GM23338 (cell line): Measurements from ENCODE around the gene SHANK2. TPM values are rescaled to one million over a fixed set of nuclear protein-coding genes. Genes with fewer than 3 reads are reported as not detected.
A peak's percentile ranks its signal among the peaks of the same experiment; 100 is the strongest.

ENCODE experiments used
- ATAC-seq: fragments of 200-7000 bp; cut with Tn5 transposase; 3 replicates; pipeline ENCODE4 v1.9.1; 2020
- DNase-seq: peaks from one replicate; pipeline ENCODE4 v3.0.0-alpha.2; 2015; ENCODE audit warnings: low spot score
- H2AFZ ChIP-seq: fragments of 200-600 bp; sonication (generic); 2 replicates; pipeline ENCODE4 v1.8.0; 2016; ENCODE audit warnings: antibody characterized with exemption, mild to moderate bottlenecking, moderate library complexity
- H3F3A ChIP-seq: fragments of 200-600 bp; sonication (generic); replicated peaks from 2 replicates; pipeline ENCODE4 v1.8.0; 2017; ENCODE audit warnings: antibody characterized with exemption, mixed run types, low read depth
- H3K27ac ChIP-seq: fragments of 200-600 bp; sonication (generic); 2 replicates; pipeline ENCODE4 v1.6.1; 2016; ENCODE audit warnings: low read depth
- H3K27me3 ChIP-seq: fragments of 200-600 bp; sonication (generic); 2 replicates; pipeline ENCODE4 v1.8.0; 2016; ENCODE audit warnings: mild to moderate bottlenecking, mixed run types, moderate library complexity; ENCODE audit not compliant: insufficient read depth
- H3K36me3 ChIP-seq: fragments of 200-600 bp; sonication (generic); 2 replicates; pipeline ENCODE4 v1.8.0; 2016; ENCODE audit warnings: mild to moderate bottlenecking; ENCODE audit not compliant: insufficient read depth
- H3K4me1 ChIP-seq: fragments of 200-600 bp; sonication (generic); 2 replicates; pipeline ENCODE4 v1.8.0; 2016; ENCODE audit warnings: mild to moderate bottlenecking, moderate library complexity; ENCODE audit not compliant: insufficient read depth
- H3K4me2 ChIP-seq: fragments of 200-600 bp; sonication (generic); 2 replicates; pipeline ENCODE4 v1.7.1; 2017; ENCODE audit warnings: mixed run types
- H3K4me3 ChIP-seq: fragments of 200-600 bp; sonication (generic); 2 replicates; pipeline ENCODE4 v1.6.1; 2016; ENCODE audit warnings: mixed run types
- H3K79me2 ChIP-seq: fragments of 200-600 bp; sonication (generic); replicated peaks from 2 replicates; pipeline ENCODE4 v1.8.0; 2017; ENCODE audit warnings: mild to moderate bottlenecking; ENCODE audit not compliant: insufficient read depth
- H3K9me2 ChIP-seq: fragments of 200-600 bp; sonication (generic); 2 replicates; pipeline ENCODE4 v1.8.0; 2017; ENCODE audit not compliant: insufficient read depth
- H4K20me1 ChIP-seq: fragments of 200-600 bp; sonication (generic); replicated peaks from 2 replicates; pipeline ENCODE4 v1.8.0; 2017; ENCODE audit warnings: mild to moderate bottlenecking; ENCODE audit not compliant: insufficient read depth
- H3K27ac Mint-ChIP-seq: 2 replicates; pipeline ENCODE4 v1.8.0; 2020; ENCODE audit warnings: inconsistent platforms, mild to moderate bottlenecking, moderate library complexity, mixed read lengths
- H3K27me3 Mint-ChIP-seq: 3 replicates; pipeline ENCODE4 v1.8.0; 2022; ENCODE audit warnings: low read depth, mild to moderate bottlenecking, moderate library complexity, mixed read lengths, inconsistent platforms; ENCODE audit not compliant: insufficient read depth, poor library complexity
- H3K36me3 Mint-ChIP-seq: 3 replicates; pipeline ENCODE4 v1.8.0; 2021; ENCODE audit warnings: low read depth, mild to moderate bottlenecking, inconsistent platforms, moderate library complexity, mixed read lengths
- H3K4me1 Mint-ChIP-seq: 3 replicates; pipeline ENCODE4 v1.8.0; 2020; ENCODE audit warnings: mild to moderate bottlenecking, inconsistent platforms, mixed read lengths
- H3K4me3 Mint-ChIP-seq: 3 replicates; pipeline ENCODE4 v1.8.0; 2021; ENCODE audit warnings: moderate library complexity, mild to moderate bottlenecking, inconsistent platforms, mixed read lengths
- H3K9me3 Mint-ChIP-seq: 3 replicates; pipeline ENCODE4 v1.8.0; 2020; ENCODE audit warnings: moderate library complexity, mild to moderate bottlenecking, inconsistent platforms, mixed read lengths
- CREB1 ChIP-seq: fragments of 250-450 bp; sonication (Bioruptor Pico); IDR thresholded peaks from 2 replicates; pipeline ENCODE4 v1.5.0; 2020; ENCODE audit warnings: low read depth, mild to moderate bottlenecking, moderate library complexity
- CTCF ChIP-seq, 2 experiments: fragments of 200-600 bp in 1 of 2; sonication (generic) in 1 of 2; conservative IDR thresholded peaks; 2 replicates each; pipeline versions ENCODE4 v1.5.1 to v1.6.1; 2016 to 2017; ENCODE audit warnings: antibody characterized with exemption in 2 of 2, low read depth in 2 of 2, mild to moderate bottlenecking in 2 of 2, moderate library complexity in 1 of 2
- ETS1 ChIP-seq: IDR thresholded peaks from 2 replicates; pipeline ENCODE4 v1.6.1; 2016; ENCODE audit warnings: antibody characterized with exemption
- EZH2 ChIP-seq: fragments of 200-600 bp; sonication (generic); IDR thresholded peaks from one replicate; pipeline ENCODE4 v1.8.0; 2017; ENCODE audit warnings: antibody characterized with exemption, mild to moderate bottlenecking, low read depth; ENCODE audit not compliant: unreplicated experiment
- EZH2phosphoT487 ChIP-seq: fragments of 200-600 bp; sonication (generic); IDR thresholded peaks from one replicate; pipeline ENCODE4 v1.8.1; 2018; ENCODE audit warnings: antibody characterized with exemption; ENCODE audit not compliant: unreplicated experiment
- JUNB ChIP-seq: IDR thresholded peaks from one replicate; pipeline ENCODE4 v1.6.1; 2016; ENCODE audit warnings: antibody characterized with exemption; ENCODE audit not compliant: unreplicated experiment
- POLR2AphosphoS5 ChIP-seq: IDR thresholded peaks from 2 replicates; pipeline ENCODE4 v1.6.1; 2016; ENCODE audit warnings: antibody characterized with exemption, low read depth
- long read RNA-seq: library from polyadenylated mRNA; unstranded; transcript quantifications from one replicate; pipeline ENCODE4 v2.0.0, GENCODE V29; 2020; ENCODE audit not compliant: unreplicated experiment
- polyA plus RNA-seq: library from polyadenylated mRNA; unstranded; fragments of >200 nt; fragmentation: Nextera tagmentation; extraction: Ambion mirVana; gene quantifications from 2 replicates; pipeline ENCODE4 v1.2.1, GENCODE V29; 2016
- total RNA-seq: library from RNA; depleted of rRNA; stranded (reverse); fragments of >200 nt; shearing (Covaris generic); gene quantifications from 2 replicates; pipeline ENCODE4 v1.2.3, GENCODE V29; 2014; rRNA removed

The SHANK2 gene
- total RNA-seq (73.1 and 81.4 TPM in 2 replicates), polyA plus RNA-seq (16.7 and 22.0 TPM in 2 replicates)
- long read RNA-seq, full-length matches to known transcripts: 1 of 7 reads
- long read RNA-seq, partial matches to known transcripts: 1 of 7 reads
- long read RNA-seq, other reads (novel, unspliced or antisense): 5 of 7 reads

GRCh38 chr11:71252269-71252769, at the start of gene SHANK2:
SHANK2 (minus strand) TSS chr11:71252577; CDS start chr11:71147326, 105,251 bp downstream.
- DNase-seq (peak; percentile 82), ATAC-seq (peak; percentile 35)
- peak within 1 kb of the TSS; percentile 82 for H2AFZ ChIP-seq
- H3K27ac ChIP-seq: peak within 1 kb of the TSS; percentile 90
- peaks cover 61% of the 10 kb centered on the region for H3K4me1 ChIP-seq
- H4K20me1 ChIP-seq: peaks cover 4% of the 10 kb centered on the region
- no peaks in the 10 kb centered on the region for H3K9me2 ChIP-seq
- Mint-ChIP-seq H3K36me3 (peaks cover 4% of the 10 kb centered on the region; the same call in 2 of the 3 replicates), H3K4me3 (peak within 1 kb of the TSS; percentile 84), H3K4me1 (peaks cover 68% of the 10 kb centered on the region), H3K9me3 (peaks cover 3% of the 10 kb centered on the region; the same call in 2 of the 3 replicates), H3K27me3 (peaks cover 34% of the 10 kb centered on the region), H3K27ac (peak within 1 kb of the TSS; percentile 92)
- peaks cover 6% of the 10 kb centered on the region; the same call in 1 of the 2 replicates for H3K27me3 ChIP-seq
- H3K79me2 ChIP-seq: peaks cover 35% of the 10 kb centered on the region
- H3K4me2 ChIP-seq: peak within 1 kb of the TSS; percentile 78
- H3F3A ChIP-seq: peaks cover 13% of the 10 kb centered on the region; the same call in 1 of the 2 replicates
- TF ChIP-seq POLR2AphosphoS5 (peak; percentile 46), CTCF (conservative IDR thresholded peaks at IDR 0.05; ENCODE audit: low read depth in 2 of 2) (no peak), EZH2 (no peak)
- H3K4me3 ChIP-seq: peak within 1 kb of the TSS; percentile 92
- no peaks in the 10 kb centered on the region for H3K36me3 ChIP-seq

GRCh38 chr11:71301858-71302533, 49.6 kb upstream of the SHANK2 start:
- Histone ChIP-seq H3K27ac (no peak overlapping the region), H3K9me2 (0 out of 2 replicates have a peak, but pooled peaks cover 3% of the 10 kb centered on the region), H3K4me1 (no peaks in the 10 kb centered on the region; the same call in 1 of the 2 replicates), H3F3A (no peaks in the 10 kb centered on the region), H3K36me3 (no peaks in the 10 kb centered on the region), H3K4me3 (no peak overlapping the region), H3K79me2 (no peaks in the 10 kb centered on the region), H2AFZ (peak overlapping the region; percentile 23; the same call in 1 of the 2 replicates), H3K27me3 (no peaks in the 10 kb centered on the region), H3K4me2 (no peak overlapping the region), H4K20me1 (no peaks in the 10 kb centered on the region)
- Mint-ChIP-seq H3K27me3 (peaks cover 18% of the 10 kb centered on the region), H3K36me3 (no peaks in the 10 kb centered on the region; the same call in 2 of the 3 replicates), H3K4me1 (peaks cover 4% of the 10 kb centered on the region; the same call in 2 of the 3 replicates), H3K9me3 (no peaks in the 10 kb centered on the region; the same call in 2 of the 3 replicates), H3K4me3 (no peak overlapping the region), H3K27ac (no peak overlapping the region)
- TF ChIP-seq CREB1 (CRISPR knock-in tag): no peak
- no peak for TF ChIP-seq ETS1
- no peak for TF ChIP-seq EZH2phosphoT487
- TF ChIP-seq JUNB: no peak
- ATAC-seq (peak; percentile 29; the same call in 2 of the 3 replicates), DNase-seq (no peak)
